CD4-positive, alpha-beta T cell treated with Interleukin-17A for 1 hour (primary cell): ENCODE data around the gene STAG1.
"Not testable (repeated sequence)": the region's sequence is repeated elsewhere in the genome, so short reads cannot be mapped to it uniquely, and the experiment has no call there.

ENCODE experiments used
- DNase-seq: peaks from one replicate; pipeline ENCODE4 v3.0.0-alpha.2; 2020

STAG1 gene

GRCh38 chr3:136642711-136643110 is 109.5 kb downstream of the STAG1 start:
- DNase-seq = no peak

- DNase-seq = no peak
Measured at GRCh38 chr3:136639069-136639468, 113.1 kb downstream of the STAG1 start.

DNA sequence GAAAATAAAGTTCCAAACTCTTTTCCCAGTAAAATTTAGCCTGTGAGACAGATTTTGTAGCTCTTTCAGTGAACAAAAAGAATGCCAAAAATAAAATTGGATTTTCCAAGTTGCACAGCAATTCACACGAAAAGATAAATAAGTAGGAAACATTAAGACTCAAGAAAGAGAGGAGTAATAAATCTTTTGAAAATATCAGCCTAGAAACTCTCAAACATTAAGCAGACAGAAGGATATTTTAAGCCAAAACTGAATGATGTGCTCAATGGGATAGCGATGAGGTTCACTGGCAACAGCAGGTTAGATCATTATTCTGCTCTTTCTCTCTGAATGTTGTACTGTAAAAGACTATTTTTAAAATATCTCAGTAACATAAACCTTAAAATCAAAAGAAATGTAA is 115.0 kb downstream of the STAG1 start:
- no peak for DNase-seq

DNA sequence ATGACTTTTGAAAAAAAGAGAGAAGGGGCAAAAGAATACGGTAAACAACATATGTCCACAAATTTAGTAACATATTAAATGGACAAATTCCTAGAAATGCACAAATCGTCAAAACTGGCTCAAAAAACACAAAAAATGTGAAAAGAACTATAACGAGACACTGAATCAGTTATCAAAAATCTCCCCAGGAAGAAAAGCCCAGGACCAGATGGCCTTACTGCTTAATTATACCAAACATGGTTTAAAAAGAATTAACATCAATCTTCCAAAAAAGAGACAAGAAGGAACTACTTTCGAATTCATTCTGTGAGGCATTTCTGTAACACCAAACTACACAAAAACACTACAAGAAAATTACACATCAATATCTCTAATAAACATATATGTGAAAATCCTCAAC is 117.4 kb downstream of the STAG1 start:
- DNase-seq = no peak

DNA sequence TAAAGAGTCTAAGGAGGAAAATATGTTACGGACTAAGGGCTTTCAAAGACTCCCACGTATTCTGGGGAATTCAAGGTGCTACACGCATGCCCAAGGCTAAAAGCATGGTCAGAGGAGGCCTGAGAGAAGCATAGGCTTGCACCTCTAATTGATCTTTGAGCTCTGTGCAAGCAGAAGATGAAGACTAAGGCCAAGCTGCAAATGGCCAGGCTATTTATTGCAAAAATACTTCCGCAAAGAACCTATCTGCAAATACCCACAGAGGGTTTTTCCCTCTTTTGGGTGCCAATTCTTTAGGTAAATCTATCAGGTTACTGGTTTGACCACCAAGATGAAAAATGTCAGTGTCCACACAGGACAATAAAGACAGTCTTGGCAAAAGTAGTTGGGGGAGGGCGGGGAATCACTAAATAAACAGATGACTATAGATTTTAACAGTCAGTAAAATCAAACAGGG is 119.5 kb downstream of the STAG1 start:
- DNase-seq = no peak

GRCh38 chr3:136631424-136631823 is 120.8 kb downstream of the STAG1 start:
- DNase-seq = no peak

DNA sequence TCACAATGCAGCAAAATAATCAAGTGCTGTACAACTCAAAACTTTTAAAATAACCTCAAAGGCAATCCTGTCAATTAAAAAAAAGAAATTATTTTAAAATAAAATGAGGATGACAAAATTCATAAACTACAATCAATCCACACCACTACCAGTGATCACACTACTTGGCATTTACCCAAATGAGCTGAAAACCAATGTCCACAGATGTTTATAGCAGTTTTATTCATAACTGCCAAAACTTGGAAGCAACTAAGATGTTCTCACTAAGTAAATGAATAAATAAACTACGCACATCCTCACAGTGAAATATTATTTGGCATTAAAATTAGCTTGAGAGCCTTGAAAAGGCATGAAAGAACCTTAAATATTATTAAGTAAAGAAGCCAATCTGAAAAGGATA is 121.3 kb downstream of the STAG1 start:
- no peak for DNase-seq

- DNase-seq = no peak
Measured at GRCh38 chr3:136626493-136626892, 125.7 kb downstream of the STAG1 start.

DNA sequence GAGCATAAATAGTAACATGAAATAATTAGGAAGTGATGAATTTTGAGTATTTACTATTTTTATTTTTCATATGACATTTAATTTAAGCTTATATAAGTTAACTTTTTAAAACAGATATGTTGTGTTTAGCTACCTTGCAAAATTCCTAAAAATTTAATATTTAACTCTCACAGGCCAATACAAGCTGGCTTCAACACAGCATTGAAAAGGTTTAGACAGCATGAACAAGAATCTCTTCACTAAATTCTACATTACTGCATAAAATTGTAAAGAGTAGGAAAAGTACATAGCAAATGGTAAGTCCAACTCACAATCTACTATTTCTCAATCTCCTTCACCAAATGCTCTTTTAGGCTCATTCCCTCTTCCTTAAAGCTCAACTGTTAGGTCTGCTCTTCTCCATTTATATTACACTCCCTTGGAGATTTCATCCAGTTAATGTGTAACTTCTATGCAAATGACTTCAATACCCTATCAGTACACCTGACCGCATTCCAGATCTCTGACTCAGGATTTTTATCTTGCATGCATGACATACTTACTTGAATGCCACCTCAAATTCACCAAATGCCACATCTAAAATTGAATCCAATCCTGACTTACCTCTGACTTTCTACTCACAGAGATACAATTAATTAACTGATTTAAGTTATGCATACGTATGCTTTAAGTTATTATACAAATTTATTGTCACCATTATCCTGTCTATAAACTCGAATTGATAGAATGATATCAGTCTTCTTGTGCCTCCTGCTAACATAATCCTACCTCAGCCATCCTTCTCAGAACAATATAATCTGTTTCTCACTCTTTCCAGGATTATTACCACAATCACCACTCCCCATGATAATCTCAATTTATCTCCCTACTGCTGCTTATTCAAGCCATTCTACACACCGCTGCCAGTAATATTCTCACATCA is 127.0 kb downstream of the STAG1 start:
- DNase-seq = no peak

GRCh38 chr3:136624371-136624770 is 127.8 kb downstream of the STAG1 start:
- DNase-seq = no peak

DNA sequence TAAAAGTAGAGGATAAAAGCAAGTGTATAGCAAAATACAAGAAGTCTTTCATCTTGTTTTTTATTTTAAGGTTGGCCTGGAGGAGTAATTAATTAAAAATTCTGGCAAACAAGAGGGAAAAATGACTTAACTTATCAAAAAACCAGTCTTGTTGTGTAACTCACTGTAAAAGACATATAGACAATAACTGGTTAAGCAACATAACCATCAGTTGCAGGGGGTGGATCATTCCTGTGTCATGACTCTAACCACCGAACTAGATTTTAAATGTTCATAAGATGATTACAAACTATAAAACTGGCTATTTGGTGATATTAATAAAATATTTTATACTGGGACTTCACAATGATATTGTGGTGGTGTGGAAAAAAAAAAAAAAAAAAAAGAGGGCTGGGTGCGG is 130.6 kb downstream of the STAG1 start:
- no peak for DNase-seq

DNA sequence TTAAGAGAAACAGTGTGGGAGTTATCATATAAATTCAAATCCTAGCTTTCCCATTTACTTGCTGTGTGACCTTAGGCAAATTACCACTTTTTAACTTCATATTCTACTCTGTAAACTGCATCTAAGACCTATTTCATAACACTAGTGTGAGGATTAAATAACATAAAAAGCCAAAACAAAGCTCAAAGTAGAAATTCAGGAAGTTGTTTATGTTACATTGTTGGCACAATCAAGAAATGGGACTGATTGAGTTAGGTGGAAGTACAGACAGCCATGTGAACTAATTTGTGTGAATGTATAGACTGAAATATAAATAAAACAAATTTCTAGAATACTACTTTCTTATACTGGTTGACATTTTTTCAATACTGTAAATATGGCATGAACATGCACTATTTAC is 131.7 kb downstream of the STAG1 start:
- DNase-seq = no peak

GRCh38 chr3:136617969-136618525 is 134.1 kb downstream of the STAG1 start:
- DNase-seq = not testable (repeated sequence)

DNA sequence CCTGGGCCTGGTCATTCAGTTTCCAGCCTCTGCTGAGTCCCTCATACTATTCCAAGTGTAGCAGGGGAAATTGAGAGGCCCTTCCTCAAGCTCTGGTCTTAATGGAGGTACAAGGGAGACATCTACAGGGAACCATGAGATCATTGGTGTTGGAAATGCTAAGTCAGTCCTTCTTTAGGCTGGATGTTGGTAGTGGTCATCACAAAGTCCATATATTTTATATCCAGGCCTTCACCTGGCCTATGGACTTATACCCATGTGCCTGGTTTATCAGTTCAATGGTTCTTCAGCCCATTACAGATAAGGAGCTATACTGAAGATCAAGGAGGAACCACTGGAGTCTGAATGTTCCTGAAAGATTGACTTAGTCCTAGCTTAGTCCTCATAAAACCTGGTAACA is 135.0 kb downstream of the STAG1 start:
- DNase-seq = no peak

DNA sequence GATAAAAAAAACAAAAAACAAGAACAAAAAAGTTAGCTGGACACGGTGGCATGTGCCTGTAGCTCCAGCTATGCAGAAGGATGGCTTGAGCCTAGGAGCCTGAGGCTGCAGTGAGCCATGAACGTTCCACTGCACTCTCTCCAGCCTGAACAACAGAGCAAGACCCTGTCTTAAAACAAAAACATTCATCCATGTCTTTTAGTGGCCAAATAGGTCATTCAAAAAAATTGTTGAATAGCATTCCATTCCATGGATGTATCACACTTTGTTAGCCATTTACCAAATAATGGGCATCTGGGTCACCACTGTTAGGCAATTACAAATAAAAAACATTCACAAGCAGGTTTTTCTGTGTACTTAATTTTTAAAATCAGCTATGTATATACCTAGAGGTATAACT is 139.7 kb downstream of the STAG1 start:
- DNase-seq = no peak

- no peak for DNase-seq
Measured at GRCh38 chr3:136606990-136607389, 145.2 kb downstream of the STAG1 start.

- DNase-seq = not testable (repeated sequence)
Measured at GRCh38 chr3:136606216-136606615, 146.0 kb downstream of the STAG1 start.

DNA sequence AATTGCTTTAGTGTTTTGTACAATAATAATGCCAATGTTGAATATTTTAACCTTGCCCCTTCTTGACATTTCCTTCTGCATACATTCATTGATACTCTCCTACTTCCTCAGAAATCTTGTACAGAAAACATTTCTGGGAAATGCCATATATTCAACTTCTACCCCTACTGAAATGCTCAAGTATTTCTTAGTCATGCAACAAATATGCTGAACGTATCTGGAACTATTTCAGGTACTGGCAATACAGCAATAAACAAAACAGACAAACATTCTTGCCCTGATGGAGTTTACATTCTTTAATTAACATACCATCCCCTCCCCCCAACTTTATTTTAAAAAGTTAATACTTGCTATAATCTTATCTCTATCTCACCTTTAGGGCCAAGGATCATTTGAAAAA is 147.2 kb downstream of the STAG1 start:
- no peak for DNase-seq

DNA sequence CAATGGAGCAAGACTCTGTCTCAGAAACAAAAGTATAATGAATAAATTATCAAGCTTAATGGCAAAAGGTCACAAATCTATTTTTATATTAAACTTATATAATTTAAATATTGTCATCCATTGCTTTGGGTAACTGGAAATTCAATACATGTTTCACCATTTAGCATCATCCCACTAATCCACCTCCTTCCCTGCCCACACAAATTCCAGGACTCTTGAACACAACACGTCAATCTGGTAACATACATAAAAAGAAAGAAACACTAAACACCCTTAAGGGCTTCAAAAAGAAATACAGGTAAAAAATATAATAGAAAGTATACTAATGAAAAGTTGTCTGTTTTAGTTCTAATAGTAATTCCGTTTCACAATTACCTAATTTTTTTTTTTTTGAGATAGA is 149.4 kb downstream of the STAG1 start:
- DNase-seq = no peak

- peak; percentile 9 for DNase-seq
Measured at GRCh38 chr3:136595913-136596697, 156.1 kb downstream of the STAG1 start.

- no peak for DNase-seq
Measured at GRCh38 chr3:136586580-136586979, 165.6 kb downstream of the STAG1 start.

DNA sequence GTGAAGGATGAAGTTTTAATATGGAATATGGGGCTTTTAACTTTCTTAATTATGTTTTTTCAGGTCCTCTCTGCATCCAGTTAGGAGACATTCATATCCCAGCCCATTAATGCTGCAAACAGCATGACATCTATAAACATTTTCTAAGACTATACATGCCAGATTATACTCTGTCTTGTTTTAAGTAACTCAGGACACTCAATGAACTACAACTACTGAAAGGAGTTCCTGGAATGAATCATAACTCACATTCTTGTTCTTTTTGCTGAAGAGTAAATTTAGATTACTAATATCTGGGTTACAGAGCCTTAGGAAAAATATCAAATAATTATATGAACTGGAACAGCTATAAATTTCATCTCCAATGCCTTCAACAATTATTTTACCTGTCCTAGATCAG is 167.4 kb downstream of the STAG1 start:
- no peak for DNase-seq

DNA sequence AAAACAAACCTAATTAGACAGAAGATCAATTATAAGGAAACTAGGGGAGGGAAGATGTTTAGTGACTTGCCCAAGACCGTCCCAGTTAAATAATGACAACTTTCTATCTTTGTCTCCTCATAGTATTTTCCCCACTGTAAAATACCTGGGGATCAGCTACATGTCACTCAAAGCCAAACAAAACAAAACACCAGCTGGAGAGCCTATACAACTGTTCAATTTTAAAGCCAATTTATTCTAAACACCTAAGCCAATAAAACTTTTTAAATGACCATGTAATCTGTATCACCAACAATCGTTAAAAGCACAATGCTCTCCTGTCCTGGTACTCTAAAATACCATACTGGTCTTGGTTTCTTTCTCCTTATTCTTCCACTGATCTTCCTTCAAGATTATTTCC is 168.4 kb downstream of the STAG1 start:
- DNase-seq = no peak

DNA sequence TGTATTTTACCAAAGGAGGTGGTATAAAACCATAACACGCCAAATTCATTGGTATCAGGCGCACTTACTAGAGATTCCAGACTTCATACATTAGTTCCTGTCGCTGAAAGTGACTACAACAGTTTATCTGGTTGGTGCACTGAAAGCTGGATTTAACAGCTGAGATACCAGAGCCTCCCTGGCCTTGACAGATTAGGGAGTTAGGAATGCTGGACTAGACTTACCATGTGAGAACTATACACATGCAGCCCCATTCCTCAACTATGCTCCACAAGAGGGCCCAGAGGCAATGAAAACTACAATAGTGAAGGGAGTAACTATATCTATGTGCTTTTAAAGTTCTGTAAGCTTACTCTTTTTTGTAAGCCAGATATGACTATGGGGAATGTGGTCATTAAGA is 174.4 kb downstream of the STAG1 start:
- no peak for DNase-seq
